GM12891 (cell line): Measurements from ENCODE around the gene TMEM255A.

ENCODE experiments used
- DNase-seq: peaks from one replicate; pipeline ENCODE4 v3.0.0; 2011; ENCODE audit warnings: low spot score; ENCODE audit not compliant: insufficient read length
- FAIRE-seq: peaks from 2 replicates; lab custom pipeline; 2011; peaks lifted over from hg19 to GRCh38; lab: Jason Lieb, UNC
- PAX5 ChIP-seq: IDR thresholded peaks from 2 replicates; pipeline ENCODE4 v1.6.1; 2011; ENCODE audit warnings: low read length, moderate library complexity, mild to moderate bottlenecking; ENCODE audit not compliant: insufficient read depth, severe bottlenecking
- POLR2A ChIP-seq: IDR thresholded peaks from 2 replicates; pipeline ENCODE4 v1.6.1; 2011; ENCODE audit warnings: low read depth, low read length, control low read depth
- POLR2AphosphoS5 ChIP-seq: IDR thresholded peaks from 2 replicates; pipeline ENCODE4 v1.6.1; 2011; ENCODE audit warnings: low read depth, low read length, control low read depth
- POU2F2 ChIP-seq: IDR thresholded peaks from 2 replicates; pipeline ENCODE4 v1.6.1; 2011; ENCODE audit warnings: low read depth, mild to moderate bottlenecking, control low read depth, low read length, moderate library complexity
- SPI1 ChIP-seq: IDR thresholded peaks from 2 replicates; pipeline ENCODE4 v1.6.1; 2011; ENCODE audit warnings: low read depth, low read length, control low read depth
- TAF1 ChIP-seq: IDR thresholded peaks from 2 replicates; pipeline ENCODE4 v1.6.1; 2011; ENCODE audit warnings: low read depth, low read length, control low read depth

The TMEM255A gene

GRCh38 chrX:120294651-120295050, 16.6 kb downstream of the TMEM255A start:
- FAIRE-seq, result no peak
- DNase-seq, result no peak
- TF ChIP-seq PAX5 (no peak), POU2F2 (no peak), POLR2AphosphoS5 (no peak), TAF1 (no peak), POLR2A (no peak), SPI1 (no peak)

GRCh38 chrX:120293015-120293414, 18.2 kb downstream of the TMEM255A start:
- FAIRE-seq, result no peak
- no peak for TF ChIP-seq POLR2AphosphoS5
- DNase-seq, result no peak

- no peak for DNase-seq
- TF ChIP-seq SPI1 (no peak), TAF1 (no peak), PAX5 (no peak), POLR2A (no peak), POLR2AphosphoS5 (no peak), POU2F2 (no peak)
- FAIRE-seq, result no peak
Observed at GRCh38 chrX:120291211-120291610, 20.1 kb downstream of the TMEM255A start.

- TF ChIP-seq PAX5 (no peak), POLR2AphosphoS5 (no peak), POLR2A (no peak), SPI1 (no peak), TAF1 (no peak), POU2F2 (no peak)
- no peak for DNase-seq
- no peak for FAIRE-seq
Observed at GRCh38 chrX:120290107-120290506, 21.2 kb downstream of the TMEM255A start.

GRCh38 chrX:120287513-120288112, 23.6 kb downstream of the TMEM255A start:
- DNase-seq, result no peak
- TF ChIP-seq POLR2AphosphoS5, result no peak
- no peak for TF ChIP-seq SPI1
- no peak for TF ChIP-seq PAX5
- no peak for TF ChIP-seq POLR2A
- TF ChIP-seq POU2F2, result no peak
- no peak for TF ChIP-seq TAF1
- FAIRE-seq, result no peak

- FAIRE-seq (peak; percentile 33), DNase-seq (no peak)
- TF ChIP-seq POLR2AphosphoS5, result no peak
- TF ChIP-seq SPI1, result 0 out of 2 replicates have a peak, but pooled peaks have one; percentile 26
Observed at GRCh38 chrX:120286733-120287512, 24.3 kb downstream of the TMEM255A start.

- TF ChIP-seq POU2F2 (no peak), SPI1 (no peak), POLR2A (no peak), POLR2AphosphoS5 (no peak), TAF1 (no peak), PAX5 (no peak)
- DNase-seq (no peak), FAIRE-seq (no peak)
Observed at GRCh38 chrX:120282697-120283096, 28.6 kb downstream of the TMEM255A start.

- DNase-seq, result no peak
Observed at GRCh38 chrX:120281761-120282160, 29.5 kb downstream of the TMEM255A start.

GRCh38 chrX:120281021-120281624, 30.1 kb downstream of the TMEM255A start:
- FAIRE-seq (no peak), DNase-seq (no peak)
- TF ChIP-seq TAF1, result no peak
- no peak for TF ChIP-seq SPI1
- no peak for TF ChIP-seq PAX5
- no peak for TF ChIP-seq POLR2AphosphoS5
- TF ChIP-seq POU2F2, result no peak
- TF ChIP-seq POLR2A, result no peak

More at GRCh38 chrX:120281761-120282160, 29.5 kb downstream of the TMEM255A start:
- FAIRE-seq, result no peak
- no peak for TF ChIP-seq TAF1
- TF ChIP-seq POLR2A, result no peak
- TF ChIP-seq POU2F2, result no peak
- no peak for TF ChIP-seq SPI1
- TF ChIP-seq POLR2AphosphoS5, result no peak
- no peak for TF ChIP-seq PAX5
